Endometrium (tissue), 2 donors: Measurements from ENCODE around the gene ITGBL1.

Experiments used
- FAIRE-seq: peaks from 2 replicates; lab custom pipeline; 2012; peaks lifted over from hg19 to GRCh38; lab: Jason Lieb, UNC
- donor health status: control.
- donor health status: control.

ITGBL1 gene

DNA sequence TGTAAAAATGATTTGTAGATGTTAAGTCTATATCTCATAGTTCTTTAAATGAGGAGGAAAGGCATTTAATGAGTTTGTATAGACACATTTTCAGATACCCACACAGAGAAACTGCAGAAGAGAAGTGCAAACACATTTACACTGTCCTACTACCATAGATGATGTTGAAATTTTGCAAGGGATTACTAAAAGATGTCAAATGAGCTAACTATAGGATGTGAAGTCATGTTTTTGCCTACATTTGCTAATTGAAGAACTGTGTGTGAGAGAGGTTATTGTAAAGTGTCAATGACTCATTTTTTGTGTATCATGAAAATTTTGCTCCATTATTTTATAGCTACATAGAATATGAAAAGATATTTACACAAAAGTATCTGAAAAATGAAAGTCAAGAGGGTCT, 178.9 kb downstream of the ITGBL1 start:
- no peak for FAIRE-seq

DNA sequence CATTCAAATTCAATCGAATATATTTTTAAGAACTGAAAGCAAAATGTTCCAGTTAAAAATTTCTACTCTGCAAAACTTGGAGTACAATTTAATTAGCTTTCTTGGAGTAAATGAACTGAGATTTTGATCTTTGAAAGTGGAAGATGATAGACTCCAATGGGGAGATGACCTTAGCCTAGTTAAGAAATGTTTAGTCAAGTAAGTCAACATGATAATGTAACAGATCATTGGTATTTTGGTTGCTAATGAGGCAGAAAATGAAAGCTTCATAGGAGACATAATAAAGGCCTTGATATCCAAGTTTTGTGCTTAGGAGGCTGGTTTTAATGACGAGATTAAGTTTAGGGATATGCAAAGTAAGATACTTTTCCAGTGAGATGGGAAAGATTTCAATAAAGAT, 181.7 kb downstream of the ITGBL1 start:
- no peak for FAIRE-seq

DNA sequence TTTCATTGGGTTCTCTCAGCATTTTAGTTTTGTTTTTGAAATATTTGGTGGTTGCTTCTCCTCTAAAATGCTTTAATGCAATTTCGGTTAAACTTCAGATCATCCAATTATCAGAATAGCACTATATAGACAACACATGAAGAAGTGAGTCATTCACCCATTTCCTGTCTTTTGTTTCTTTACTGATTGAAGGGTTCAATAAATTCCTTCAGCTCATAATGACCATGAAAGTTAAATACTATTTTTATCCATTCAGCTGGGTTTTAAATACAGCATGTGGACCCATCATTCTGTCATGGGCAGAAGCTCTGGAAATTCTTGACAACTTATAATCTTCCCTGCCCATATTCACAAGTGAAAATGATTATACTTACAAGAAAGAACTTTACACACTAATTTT, 187.2 kb downstream of the ITGBL1 start:
- FAIRE-seq, result no peak

DNA sequence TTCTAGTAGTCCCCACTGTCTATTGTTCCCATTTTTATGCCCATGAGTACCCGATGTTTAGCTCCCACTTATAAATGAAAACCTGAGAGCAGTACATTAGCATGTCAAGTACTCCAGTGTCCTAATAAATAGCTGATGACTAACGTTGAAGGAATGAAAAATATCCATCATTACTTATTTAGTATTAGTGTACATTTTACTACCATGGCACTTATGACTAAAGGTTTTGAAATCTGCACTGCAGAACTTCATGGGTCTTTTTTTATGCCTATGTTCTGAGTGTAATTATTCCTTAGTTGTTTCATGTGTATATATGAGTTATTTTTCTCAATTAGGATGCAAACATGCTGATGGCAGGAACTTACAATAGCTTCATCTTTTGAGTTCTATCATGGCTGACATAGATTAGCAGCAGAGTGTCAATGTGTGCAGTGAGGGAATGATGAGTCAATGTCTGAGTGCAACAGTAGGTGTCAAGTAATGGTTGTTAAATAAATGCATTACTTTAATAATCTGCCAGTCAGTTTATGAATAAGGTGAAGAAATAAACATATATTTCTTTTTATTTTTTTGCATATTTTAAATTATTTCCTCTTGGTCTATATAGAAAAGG, 188.4 kb downstream of the ITGBL1 start:
- no peak for FAIRE-seq

DNA sequence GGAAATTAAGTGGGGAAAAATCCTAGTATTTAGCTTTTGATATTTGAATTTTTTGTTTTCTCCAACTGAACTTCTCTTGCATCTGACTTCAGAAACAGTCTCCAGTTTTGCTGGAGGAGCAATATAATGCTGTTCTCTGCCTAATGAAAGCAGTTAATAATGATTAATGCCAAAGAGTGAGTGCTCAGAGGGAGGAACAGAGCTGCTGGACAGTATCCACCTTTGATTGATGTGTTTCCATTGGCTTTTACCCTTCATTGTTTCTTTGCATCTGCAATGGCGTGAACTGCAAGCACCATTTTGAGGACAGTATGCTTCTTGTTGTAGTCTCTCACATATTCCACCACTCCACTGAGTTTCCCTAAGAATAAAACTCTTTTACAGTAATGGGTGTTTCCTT, 193.4 kb downstream of the ITGBL1 start:
- FAIRE-seq, result no peak

DNA sequence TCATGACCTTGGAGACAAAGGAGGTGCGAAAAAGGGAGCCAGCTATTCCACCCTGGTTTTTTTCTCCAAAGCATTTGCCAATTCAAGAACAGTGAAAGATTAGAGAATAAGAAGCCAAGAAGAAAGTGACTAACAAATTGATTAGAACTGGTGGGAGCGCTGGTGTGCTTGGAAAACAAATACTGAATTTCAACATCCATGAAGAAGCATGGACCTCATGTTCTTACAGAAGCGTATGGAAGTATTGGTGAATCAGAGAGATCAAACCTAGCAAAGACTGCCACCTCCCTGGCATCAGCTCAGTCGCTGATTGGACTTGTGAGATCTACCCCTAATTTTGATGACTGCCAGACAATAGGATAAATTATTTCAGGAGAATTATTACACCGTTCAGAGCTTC, 195.3 kb downstream of the ITGBL1 start:
- FAIRE-seq, result no peak

DNA sequence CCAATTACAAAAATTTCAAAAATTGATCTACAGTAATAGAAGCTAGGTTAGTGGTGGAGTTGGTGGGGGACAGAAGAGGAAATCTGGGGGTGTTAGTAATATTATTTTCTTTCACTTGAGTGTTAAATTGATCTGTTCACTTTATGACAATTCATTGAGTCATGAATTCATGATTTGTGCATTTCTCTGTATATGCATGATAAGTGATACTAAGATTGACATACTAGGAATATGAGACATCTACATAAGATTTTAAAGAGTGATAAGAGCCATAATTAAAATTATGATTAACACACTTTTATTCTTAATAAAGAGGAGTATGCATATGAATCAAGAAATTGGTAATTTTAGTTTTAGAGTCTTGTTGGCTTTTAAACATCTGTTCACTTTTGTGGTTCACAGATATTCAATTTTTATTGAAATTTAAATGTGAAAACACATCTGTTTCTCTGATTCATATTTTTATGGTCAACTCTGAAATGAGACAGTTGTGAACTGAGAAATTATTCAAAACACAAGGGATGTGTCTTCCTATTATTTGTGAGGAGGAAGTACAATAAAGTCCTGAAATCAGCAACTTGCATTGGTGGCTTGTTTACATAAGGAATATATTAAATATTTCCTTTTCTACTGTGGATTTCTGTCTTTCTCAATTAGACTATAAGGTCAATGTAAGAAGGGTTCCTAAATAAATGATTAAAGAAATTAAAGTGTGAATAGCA, 196.5 kb downstream of the ITGBL1 start:
- FAIRE-seq, result no peak

DNA sequence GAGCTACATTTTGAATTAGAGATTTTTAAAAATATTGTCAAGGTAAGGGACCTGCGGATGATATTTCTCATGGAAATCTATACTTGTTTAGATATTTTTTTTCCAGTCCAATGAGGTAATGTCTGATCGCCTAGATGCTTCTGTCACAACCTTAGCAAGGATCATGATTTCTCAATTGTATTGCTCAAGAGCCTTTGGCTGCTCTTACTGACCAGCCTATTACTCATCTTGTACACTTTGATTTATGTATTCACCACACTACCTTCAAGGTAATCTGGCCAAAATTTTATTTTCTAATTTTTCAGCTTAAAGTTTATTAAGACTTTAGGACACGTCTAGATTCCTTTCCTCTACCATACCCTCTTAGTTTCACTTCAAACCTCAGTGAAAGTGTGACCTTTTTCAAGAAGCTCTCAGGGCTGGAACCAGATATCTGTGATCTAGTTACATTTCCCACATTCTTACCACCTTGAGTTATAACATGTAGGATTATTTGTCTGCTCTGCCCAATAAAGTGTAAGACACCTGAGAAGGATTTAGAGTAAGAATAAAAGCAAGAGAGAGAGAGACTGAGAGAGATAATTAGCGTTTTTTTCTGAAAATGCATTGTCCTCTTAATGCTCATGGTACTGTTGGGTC, 197.1 kb downstream of the ITGBL1 start:
- no peak for FAIRE-seq

DNA sequence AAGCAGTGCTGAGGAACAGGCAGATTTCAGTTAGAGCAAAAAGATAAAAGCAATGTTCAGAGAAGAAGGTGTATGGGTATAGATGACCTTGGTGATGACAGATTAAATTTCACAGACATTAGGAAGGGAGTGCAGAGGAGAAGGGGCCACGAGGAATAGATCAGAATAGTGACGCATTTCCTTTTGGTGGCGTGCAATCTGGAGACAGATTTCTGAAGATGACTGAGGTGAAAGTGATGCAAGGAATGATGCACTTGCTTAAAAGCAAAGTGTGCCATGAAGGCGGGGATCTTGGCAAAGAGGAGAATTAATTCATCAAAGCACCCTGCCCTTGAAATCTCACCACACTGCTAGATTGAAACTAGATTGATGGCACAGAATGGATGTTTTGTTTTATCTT, 202.4 kb downstream of the ITGBL1 start:
- FAIRE-seq, result no peak

DNA sequence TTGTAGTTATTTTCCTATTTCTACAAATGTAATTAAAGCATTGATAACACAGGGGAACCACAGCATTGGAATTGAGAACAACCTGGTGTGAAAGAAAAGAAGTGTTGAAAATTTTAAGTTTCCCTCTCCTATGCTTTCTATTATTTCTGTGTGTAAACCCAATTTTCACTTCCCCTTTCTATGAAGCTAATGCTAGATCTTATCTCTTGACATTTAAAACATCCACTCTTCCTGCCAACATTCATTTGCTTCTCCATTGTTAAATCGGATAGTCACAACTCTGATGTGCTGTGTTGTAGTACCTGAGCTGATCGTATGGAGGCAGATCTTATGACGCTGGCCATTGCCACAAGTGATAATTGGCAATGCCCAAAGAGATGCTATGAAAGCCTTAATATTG, 203.0 kb downstream of the ITGBL1 start:
- FAIRE-seq, result no peak

DNA sequence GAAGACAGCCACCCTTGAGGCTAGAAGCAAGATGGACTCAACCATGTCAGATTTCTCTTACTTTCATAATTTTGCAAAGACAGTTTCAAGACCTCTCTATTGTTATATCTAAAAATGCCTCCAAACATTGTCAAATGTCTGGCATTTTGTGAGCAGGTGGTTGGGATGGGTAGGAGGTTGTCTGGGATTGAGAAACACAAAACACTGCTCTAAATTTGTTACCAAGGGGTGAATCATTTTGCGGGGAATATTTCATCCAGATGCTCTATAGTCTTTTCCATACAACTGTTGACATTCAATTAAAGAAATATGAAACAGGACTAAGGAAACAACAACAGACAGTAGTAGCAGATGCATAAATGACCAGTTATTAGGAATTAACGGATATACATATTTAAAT, 208.2 kb downstream of the ITGBL1 start:
- no peak for FAIRE-seq

DNA sequence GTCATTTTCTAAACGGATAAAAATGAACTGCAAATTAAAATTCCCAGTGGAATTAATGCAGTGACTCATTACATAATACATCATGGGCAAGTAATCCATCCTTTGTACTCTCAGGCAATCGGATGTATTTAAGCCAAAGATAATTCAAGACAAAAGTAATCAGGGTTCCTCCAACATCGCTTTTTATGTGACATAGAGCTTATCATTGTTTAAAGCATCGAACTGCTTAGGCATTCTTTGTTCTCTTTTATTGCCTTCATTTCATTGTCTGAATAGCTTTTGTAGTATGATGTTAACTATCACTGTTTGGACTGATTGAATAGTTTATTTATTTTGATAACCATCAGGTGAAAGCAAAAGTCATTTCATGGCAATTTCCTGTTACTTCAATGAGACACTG, 209.4 kb downstream of the ITGBL1 start:
- no peak for FAIRE-seq

DNA sequence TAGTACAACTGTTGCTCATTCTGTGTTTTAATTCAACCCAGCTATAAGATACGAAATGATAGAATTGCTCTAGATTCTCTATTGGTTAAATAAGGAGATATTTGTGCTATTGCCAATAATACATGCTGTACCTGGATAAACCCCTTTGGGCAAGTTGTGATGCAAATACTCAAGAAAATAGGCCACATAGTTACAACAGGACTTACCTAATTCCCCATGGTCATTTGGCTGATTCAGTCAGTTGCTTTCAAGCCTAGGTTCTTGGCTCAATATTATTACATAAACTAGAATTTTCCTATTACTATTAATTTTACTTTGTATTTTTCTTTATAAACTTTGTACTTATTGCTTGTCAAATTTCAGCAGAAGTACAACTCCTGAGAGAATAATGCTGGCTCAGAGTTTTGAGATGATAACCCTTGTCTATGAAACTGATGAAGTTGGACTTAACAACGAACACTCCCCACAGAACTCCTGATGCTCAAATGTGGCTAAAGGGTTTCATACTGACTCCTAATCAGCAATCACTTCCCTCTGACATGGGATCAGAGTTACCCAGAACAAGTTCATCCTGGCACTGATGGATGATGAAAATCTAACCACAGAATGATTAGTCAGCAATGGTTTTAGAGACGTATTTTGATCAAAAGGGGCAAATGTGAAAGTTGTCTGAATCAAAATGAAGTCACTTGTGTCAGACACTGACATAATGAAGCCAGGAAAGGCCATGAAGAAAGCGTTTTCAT, 221.1 kb downstream of the ITGBL1 start:
- no peak for FAIRE-seq

DNA sequence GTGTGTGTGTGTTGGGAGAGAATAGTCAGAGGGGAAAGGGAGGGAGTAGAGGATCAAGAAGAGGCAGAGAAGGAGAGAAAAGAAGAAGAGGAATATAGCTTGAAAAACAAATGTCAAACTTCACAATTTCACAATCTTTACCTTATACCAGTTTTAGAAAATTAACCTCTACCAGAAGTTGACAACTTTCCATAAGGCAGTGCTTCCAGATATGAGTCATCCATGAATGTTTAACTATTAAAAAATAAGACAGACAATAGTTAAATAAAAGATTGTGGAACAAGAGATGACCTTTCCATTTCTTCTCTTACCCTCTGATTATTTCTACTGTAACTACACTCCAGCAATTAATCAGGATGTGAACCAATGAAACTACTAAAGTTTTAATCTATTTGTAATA, 229.4 kb downstream of the ITGBL1 start:
- FAIRE-seq, result no peak

DNA sequence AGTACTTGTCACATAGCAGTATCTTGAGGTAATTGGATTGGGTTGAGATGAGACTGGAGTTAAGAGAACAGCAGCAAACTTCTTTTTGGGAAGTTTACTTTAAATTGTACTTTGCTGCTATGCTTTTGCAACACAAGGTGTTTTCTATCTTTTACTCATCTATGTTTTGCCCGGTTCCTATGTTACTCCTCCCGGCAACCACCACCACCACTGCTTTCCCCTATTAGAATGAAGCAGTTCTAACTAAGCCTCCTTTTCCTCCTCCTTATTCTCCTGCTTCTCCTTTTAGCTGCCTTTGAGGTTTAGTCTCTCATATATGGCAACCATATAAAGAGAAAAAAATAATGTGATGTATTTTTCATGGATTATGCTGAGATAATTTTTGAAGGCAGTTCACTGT, 233.5 kb downstream of the ITGBL1 start:
- no peak for FAIRE-seq

DNA sequence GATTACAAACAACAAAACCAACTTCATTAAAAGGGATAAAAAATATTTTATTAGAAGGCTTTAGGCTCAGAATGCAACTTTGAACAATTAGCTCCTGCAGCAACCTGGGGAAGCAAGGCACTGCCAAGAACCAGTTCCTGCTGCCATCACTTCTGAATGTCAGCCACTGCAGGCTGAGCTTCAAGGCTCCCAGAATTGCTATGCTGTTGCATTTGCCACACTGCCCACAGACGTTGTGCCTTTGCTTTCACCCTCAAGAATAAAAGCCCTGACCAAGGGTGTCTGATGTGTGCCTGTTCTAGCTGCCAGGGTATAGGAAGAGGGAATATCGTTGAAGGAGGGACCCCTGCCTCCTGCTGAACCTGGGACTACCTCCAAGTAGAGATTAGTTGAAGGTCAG, 238.4 kb downstream of the ITGBL1 start:
- no peak for FAIRE-seq

DNA sequence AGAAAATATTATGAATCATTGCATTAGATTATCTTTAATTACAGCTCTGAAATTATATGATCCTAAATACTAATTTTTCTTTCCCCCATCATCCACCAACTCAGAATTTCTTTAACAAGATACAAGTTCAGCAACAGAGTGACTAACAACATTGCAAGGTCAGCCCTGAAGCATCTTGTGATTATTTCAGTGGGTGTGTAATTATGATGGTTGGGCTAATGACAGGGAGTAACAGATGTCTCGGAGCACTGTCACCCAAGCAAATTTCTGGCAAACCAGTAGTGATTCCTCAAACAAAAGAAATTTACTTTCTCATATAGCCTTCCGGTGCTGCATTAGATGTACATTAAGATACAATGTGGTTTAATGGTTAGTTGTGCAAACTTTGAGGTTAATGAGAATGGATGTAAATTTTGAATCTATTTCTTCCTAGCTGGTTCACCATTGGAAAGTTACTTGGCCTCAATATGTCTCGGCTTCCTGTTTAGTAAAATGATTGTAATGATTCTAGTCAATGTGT, 238.9 kb downstream of the ITGBL1 start:
- FAIRE-seq, result no peak

DNA sequence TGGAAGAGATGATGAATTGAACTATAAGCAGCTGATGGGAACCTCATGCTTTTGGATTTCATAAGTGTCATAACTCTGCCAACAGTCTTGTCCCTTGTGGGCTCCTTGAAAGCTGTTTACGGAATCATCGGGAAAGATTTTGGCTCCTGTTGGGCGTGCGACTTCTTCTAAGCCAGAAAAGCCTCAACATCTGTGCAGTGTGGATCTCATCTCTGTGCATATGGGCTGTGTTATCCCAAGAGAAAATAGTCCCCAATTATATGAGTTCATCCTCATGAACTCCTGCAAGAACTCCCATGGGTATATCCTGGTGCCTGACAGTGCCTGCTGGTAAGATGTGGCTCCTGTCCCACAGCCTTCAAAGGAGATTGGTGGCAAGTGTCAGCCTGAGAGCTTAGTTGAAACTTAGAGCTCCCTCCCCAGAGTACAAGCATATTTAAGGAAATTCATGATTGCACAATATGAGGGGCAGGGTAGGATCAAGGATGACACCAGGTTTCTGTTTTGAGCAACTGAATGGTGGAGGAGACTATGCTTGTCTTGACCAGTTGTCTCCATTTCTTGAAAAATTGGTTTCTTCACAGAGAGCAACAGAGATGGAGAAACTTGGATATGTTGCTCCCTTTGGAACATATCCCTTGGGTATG, 243.5 kb downstream of the ITGBL1 start:
- FAIRE-seq, result no peak

DNA sequence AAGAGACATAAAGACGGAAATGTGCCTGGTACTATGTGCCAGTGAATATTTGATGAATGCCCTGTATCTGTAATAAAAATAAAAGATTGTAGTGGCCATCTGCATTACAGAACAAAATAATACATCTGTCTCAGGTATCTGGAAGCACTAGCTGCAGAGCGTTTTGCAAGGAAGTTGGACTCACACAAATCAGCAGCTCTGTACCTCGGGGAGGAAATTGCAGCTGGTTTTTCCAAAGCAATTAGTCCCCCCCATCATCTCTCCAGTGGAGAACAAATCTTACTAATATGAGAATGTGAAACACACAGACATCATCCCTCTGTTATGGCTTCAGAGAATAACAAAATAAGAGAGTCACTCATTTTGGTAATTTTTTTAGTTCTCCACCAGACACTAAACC, 245.3 kb downstream of the ITGBL1 start:
- no peak for FAIRE-seq

DNA sequence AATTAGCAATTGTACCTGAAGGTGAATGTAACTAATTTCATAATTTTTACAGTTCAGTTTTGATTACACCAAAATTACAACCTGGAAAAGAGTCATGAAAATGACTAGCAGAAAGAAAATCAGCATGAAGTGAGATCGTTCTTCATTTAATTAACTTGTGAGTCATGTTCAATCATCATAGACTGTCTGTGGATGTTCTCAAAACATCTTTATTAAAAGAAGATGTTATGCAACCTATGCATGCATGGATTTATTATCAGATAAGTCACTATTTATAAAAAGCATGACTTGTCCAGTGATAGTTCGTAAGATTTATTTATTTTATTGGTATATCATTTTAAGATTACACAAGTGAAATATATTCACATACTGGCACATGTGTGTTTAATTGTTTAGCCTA, 245.9 kb downstream of the ITGBL1 start:
- FAIRE-seq, result no peak

DNA sequence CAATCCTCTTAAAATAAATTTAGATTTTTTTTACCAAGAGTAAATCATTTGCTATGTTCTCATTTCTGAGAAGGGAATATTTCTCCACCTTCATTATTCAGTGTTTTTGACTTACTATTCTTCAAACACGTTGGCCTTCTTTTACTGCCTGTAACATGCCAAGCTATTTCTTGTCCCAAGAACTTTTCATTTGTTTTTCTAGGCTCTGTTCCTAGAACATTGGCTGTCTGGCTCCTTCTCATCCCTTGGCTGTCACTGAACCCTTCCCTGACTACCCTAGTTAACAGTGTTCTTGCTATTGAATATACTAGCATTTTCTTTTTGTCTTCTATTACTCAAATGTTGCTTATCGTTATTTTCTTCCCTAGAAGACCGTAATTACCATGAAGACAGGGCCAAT, 248.1 kb downstream of the ITGBL1 start:
- FAIRE-seq, result no peak

DNA sequence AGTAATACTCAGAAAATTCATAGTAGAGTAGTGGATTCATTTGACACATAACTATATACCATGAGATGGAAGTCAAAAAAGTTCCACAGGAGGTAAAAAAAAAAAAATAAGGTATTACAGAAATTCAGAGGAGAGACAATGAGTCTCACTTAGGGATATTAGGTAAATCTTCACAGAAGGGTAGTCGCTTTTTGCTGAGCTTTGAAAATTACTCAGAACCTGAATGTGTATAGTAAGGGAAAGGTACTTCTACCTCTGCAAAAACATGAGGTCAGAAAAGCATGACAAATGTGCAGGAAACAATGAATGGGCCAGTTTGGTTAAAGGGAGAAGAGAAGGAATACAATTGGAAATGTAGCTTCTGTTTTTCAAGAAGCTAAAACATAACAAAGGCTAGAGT, 250.6 kb downstream of the ITGBL1 start:
- no peak for FAIRE-seq
